DMS53 treated with DMSO at 0.1 percent for 48 hours (cell line): ENCODE data around the gene TRMU.

Source experiments
- DNase-seq: peaks from one replicate; lab custom pipeline; 2025; ENCODE audit not compliant: unreplicated experiment; lab: John Stamatoyannopoulos, UW

TRMU gene

DNA sequence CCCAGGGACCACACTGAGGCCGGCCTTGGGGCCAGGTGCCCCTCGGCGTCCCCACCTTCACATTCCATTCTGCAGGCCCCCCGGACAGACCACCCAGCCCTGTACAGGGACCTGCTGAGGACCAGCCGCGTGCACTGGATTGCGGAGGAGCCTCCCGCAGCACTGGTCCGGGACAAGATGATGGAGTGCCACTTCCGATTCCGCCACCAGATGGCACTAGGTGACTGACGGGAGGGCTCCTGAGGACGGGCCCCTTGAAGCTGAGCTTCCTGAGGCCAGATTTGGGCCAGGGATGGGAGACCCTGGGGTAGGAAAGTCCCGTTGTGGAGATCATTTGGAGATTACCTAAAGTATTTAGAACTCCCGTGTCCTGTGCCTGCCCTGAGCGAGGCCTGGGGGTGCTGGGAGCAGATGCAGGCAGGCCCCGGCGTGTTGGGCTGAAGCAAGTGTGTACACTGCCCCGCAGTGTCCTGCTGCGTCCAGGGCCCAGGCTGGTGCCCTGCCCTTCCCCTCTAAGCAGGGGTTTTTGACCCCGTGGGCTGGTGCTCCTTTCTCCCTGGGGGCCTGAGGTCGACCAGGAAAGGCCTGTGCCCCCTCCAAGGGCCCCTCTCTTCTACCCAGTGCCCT, 20.0 kb downstream of the TRMU start:
- DNase-seq, result peak; percentile 21

DNA sequence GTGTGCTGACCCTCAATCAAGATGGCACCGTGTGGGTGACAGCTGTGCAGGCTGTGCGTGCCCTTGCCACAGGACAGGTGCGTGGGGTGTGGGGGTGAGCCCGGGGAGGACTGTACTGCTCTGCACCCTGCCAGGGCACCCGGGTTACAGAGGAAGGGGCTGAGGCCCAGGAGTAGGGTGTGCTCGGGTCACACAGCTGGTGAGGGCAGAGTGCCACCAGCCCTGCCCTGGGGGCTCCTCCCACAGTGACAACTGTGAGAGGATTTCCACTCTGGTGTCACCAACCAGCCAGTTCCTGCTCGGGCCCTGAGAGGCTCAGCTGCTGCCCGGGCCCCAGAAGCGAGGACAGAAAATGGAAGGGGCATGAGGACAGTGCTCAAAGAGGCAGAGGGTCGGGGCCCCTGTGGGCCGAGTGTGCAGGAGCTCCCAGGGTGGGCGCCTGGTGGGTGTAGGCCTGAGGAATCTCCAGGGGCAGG, 20.5 kb downstream of the TRMU start:
- peak; percentile 18 for DNase-seq

DNA sequence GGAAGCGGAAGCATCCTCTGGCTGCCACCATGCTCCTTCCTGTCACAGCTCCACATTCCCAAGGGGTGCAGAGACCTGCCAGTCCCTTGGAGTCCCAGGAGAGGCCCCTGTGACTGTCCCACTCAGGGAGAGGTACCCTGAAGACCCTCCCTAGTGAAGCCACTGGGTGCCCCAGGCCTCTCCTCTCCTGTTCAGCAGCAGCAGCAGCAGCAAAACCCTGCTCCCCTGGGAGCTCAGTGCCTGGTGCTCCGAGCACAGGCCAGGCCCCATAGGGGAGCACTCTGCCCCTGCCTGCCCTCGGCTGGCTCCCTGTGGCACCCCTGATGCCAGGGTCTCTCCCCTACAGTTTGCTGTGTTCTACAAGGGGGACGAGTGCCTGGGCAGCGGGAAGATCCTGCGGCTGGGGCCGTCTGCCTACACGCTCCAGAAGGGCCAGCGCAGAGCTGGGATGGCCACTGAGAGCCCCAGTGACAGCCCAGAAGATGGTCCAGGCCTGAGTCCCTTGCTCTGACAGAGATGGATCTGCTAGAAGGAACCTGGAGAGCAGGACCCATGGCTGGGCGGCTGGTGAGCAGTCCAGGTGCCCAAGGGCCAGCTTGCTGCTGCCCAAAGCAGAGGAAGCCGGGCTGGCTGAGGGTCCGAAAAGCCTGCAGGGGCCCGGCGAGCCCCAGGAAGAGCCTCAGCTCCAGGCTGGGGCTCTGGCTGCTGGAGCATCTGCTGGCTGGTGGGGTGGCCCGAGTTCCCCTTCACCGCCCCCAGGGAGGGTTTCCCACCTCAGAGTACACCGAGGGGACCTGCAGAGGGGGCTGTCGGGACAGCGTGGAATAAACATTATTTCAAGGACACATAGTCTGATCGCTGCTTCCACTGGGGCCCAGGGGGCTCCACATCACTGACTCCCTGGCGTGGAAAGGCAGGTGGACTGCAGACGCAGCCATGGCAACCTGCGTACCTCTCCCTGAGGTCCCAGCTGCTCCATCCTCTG, 21.3 kb downstream of the TRMU start:
- no peak for DNase-seq

DNA sequence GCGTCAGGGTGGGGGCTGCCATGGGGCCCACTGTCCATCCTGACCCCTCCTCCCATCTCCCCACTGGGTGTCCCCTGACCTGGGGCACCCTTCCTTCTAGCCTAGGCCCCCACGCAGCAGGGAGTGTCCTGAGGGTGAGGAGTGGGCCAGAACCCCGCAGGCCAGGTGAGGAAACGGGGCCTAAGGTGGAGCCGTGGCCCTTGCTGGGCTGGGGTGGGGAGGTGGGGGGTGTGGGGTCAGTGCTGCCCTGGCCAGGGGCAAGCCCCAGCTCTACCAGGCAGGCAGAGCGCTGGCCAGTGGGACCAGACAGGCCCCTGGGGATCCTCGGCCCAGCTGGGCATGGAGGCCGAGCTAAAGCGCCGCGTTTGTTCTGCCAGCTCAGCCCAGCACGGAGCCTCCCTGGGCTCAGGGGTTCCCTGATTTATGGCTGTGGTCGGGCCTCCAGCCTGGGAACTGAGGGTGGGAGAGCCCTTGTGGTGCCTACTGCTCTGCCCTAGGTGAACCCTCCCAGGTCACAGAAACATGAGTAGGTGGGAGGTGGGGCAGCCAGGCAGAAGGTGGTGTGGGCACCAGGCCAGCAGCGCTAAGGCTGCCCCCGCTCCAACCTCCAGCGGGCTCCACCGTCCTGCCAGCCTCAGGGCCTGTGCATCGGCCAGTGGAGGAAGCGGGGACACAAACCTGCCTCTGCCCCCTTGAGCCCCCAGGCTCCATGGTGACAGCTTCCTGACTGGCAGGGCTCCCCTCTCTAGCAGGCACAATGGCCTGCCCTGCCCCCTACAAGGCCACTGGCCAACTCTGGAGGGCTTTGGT, 22.4 kb downstream of the TRMU start:
- no peak for DNase-seq

DNA sequence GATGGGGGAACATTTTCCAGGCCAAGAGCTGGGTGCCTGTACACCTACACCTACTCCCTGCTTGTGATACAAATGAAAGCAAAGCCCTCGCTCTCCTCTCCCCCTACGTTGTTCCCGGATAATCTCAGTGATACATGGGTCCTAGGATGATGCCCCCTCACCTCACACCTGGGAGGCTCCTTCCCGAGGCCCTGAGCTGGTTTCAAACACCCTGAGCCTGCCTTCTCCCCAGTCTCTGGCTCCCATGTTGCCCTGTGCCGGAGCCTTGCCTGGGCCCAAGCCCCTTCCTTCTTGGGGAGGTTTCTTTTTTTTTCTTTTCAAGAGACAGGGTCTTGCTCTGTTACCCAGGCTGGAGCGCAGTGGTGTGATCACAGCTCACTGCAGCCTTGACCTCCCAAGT, 23.3 kb downstream of the TRMU start:
- DNase-seq, result no peak

DNA sequence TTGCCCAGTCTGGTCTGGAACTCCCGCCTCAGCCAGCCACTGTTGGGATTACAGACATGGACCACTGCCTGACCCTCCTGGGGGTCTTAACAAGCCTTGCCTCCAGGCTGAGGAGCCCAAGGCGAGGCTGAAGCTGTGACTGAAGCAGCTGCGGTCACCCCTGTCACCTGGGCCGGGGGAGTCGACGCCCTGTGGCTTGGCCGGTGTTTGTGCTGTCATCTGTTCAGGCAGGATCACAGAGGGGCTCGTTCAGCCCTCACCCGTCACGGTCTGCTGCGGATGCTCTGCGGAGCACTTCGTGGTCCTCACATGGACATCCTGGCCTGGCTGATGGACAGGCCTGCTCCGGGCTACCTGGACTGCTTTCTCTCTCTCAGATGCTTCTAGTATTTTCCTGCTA, 23.8 kb downstream of the TRMU start:
- DNase-seq, result no peak

DNA sequence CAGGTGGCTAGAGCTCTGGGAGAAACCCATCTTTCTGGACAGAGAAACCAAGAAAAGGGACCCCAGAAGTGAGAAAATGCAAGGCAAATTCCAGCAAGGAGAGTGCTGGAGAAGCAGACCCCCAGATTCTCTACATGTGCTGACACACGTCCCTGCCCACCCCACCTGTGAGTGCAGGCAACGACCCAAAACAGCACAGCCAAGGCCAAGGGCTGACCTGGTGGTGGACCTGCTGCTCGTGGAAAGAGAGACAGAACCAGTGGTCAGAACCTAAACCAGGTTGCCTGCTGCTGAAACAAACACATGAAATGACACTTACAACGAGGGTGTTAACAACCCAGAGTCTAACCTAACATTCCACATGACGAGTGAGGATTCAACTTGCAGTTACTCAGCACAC, 24.6 kb downstream of the TRMU start:
- no peak for DNase-seq

DNA sequence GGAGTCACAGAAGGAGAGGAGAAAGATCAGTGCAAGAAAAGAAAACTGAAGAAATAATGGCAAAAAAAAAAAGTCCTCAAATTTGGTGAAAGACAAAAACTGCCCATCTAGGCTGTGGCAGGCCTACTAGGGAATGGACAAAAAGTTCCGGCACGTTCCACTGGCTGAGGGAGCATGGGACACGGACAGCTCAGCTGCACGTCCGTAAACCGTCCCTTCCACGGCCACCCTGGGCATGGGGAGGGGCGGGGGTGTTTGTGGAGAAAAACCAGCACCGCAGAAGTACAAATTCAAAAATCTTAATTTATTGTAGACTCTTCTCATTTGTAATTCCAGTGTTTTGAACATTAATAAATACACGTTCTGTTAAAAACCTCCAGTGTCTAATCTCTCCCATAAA, 25.4 kb downstream of the TRMU start:
- no peak for DNase-seq

DNA sequence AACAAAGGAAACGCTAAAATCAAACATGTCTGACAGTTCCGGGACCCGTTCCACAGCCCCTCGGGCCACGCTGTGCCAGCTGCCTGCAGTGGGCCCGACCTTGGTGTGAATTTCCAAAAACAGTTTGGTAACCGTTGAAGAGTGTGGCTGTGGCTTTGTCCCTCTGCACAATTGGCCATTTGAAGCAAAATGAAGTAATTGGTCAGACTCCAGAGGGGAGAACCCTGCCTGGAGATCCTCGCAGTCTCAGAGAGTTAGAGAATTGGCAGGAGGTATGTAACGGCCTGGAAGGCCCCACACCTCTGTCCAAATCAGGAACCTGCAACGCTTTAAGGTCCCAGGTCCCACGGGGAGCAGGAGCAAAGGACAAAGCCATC, 26.3 kb downstream of the TRMU start:
- no peak for DNase-seq

DNA sequence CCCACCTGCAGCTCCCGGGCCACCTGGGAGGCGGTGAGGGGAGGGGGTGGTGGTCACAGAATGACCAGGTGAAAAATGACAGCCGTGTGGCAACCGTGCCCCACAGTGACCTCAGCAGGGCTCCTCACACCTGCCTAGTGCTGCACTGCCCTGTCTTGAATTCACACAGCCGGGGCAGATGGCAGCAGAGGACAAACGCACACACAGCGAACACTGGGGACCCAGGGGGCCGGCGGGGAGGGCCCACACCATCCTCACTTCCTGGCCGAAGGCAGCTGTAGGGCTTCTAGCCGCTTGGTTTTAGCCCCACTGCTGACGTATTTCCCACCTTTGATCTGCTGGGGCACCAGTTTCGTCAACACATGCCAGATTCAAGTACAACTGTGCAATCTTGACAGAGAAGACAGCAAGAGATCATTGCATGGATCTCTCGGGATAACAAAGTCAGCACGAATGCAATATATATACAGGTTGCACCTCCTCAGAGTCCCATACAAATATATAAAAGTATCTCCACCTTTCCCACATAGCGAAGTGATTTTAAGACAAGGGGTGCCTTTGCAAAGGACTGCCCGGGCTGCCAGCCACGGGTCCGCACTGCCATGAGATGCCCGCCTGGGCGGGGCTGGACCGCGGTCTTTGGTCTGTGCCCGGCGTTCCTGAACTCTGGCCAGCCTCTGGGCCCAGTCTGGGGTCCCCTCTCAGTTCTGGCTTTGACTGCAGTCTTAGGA, 26.9 kb downstream of the TRMU start:
- peak; percentile 90 for DNase-seq

DNA sequence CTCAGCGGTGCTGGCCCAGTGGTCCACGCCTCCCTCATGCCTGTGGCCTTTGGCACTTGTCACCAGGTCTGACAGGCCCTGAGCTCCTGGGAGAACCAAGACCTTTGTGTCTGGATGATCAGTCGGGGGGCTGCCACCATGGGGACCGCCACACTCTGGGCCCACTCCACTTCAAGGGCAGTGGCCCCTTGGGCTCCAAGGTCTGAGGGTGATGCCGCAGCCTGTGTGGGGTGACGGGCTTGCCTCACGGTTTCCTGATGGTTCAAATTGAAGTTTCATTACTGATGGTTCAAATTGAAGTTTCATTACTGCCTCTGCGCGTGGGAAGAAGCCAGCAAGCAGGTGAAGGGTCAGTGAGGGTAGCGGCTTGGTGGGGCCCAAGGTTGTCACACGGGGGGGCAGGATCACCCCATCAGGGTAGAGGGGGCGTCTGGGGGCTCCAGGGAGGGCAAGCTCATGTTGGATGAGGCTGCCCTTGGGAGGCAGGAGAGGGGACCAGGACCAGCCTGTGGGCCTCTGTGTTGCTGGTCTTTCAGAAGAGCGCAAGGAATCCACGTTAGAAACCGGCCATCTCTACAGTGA, 27.5 kb downstream of the TRMU start:
- no peak for DNase-seq

DNA sequence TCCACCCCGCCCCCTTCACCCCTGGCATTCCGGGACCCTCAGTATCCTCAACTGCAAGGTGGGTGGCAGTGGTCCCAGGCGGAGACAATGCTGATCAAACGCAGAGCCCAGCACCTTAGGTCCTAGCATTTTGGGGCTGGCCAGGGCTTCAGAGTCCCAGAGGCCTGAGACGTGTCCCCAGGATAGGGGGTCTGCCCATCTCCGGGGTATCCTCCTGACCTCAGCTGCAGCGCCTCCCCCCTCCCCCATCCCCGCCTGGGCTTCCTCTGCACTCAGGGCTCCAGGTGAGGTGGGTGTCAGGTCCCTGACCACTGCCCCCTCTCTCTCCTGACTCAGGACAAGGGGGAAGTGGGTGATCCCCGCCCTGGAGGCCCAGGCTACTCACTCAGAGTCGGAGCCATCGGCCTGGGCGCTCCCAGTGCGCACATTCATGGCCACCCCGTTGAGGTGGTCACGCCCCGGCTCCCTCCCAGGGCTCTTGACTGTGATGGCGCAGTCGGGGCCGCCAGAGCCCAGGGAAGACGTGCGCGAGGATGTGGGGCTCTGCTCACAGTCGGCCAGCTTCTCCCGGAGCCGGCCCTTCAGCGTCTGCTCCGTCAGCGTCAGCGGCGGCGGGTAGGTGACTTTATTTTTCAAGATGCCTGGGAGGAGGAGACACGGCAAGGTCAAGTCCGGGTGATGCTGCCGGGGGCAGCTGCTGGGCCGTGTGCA, 28.3 kb downstream of the TRMU start:
- no peak for DNase-seq

DNA sequence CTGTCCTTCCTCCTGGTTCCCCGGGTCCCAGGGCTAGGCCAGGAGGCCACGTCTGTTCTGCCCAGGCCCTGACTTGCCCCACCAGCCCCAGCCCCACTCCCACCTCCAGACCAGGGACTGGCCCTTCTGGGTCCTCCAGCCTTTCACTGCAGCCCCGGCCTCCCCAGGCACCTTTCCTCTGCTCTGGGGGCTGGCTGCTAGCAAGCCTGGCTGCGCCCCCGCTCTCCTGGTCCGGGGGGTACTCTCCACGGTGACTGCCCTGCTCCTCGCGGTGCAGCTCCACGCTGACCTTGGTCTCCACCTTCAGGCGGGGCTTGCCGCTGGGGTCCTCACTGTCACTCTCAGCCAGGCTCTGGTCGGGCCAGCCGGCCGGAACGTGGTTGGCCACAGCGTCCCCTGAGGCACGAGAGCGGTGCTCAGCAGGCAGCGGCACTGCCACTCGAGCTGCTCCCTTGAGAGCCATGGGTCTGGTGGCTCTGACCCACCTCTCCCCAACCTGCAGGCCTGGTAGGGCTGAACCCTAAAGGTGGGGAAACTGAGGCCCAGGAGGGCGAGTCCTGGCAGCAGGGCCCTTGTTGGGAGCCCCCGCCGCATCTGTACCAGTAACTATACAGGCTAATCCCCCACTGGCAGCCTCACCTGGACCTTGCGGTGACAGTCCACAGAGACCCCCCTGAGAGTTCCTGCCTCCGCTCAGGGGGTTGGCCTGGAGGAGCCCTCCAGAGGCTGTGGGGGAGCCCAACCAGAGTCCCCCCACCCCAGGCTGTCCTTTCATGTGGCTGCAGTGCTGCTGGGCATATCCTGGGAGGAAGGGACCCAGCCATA, 29.0 kb downstream of the TRMU start:
- DNase-seq, result no peak

DNA sequence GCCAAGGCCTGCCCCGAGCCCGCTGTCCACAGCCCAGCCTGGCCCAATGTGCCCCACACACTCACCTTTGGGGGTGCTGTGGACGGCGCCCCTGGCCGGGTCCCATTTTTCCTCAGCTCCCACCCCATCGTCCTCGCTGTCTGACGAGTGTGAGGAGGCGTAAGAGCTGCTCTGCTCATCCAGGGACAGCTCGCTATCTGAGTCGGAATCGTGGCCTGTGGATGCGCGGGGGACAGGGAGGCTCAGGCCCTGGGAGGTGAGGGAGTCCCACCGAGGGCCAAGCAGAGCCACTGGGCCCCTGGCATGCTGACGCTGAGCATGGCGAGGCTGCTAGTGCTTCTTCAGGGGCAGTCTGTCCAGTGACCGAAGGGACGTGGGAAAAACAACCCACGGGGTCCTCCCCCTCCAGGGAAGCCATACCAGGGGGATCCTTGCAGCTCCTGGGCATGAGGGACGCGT, 29.7 kb downstream of the TRMU start:
- DNase-seq, result no peak

DNA sequence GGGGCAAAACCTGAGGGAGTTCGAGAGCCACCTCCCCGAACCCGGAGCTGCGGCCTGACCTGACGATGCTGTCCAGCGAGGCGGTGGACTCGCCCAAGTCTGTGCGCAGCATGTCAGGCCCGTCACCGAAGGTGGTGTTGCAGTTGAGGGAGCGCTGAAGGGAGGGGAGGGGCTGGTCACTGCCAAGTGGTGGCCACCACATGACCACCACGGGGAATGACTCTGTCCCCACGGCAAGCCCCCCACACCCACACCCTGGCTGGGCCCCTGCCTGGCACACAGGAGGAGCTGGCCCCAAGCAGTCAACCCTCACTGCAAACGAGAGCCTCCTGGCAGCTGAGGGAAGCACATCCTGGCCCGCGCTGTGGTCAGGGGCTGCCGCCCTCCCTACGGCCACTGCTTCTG, 30.8 kb downstream of the TRMU start:
- DNase-seq, result no peak

DNA sequence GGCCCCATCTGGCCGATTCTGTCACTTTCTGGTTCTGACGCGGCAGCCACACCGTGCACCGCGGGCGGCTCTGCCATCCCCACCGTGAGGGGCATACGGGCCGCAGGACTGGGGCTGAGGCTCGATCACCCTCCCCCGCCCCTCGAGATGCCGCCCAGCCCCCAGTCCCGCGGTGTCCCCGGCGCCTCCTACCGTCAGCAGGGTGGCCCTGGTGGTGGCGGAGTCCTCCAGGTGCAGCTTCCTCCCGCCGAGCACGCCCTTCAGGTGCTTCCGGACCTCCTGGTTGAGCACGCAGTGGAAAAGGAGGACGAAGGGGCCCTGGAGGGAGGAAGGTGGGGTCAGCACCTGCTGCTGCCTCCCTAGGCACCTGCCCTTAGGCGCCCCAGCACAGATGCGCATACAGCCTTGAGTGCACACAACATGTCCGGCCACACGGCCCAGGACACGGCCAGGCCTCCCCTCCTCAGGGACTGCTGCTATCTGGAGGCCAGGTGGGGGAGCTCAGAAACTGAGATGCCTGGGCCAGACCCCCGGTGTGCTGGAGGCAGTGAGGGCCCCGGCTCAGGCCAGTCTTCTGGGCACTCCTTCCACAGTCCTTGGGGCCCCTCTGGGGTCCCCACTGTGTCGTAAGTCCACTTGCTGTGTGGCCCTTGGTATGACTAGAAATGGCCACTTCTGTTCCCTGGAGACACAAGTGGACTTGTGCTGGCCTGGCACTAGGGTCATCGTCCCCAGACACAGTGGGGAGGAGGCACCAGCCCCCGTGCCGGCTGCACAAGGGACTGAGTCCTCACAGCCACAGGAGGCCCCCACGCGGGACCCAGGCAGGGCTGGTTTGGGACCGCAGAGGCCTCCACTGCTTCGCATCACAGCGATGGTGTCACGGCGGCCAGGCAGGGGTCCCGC, 31.5 kb downstream of the TRMU start:
- DNase-seq, result peak; percentile 88

DNA sequence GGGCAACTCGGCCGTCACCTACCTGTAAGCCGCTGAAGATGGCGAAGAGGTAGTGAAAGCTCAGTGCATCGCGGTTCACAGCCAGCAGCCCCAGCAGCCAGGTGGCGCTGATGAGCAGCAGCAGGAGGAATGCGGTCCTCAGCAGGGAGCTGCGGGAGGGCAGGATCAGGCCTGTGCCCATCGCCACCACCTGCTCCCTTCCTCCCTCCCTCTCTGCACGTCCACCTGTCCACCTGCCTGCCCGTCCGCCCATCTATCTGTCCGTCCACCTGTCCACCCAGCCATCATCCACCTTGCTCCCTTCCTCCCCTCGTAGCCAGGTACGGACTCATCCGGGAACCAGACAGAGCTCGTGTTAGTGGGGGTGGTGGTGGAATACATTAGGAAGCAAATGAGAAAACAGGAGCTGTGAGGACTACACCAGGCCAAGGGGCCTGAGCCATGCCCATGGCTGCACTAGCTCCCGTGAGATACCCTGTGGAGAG, 32.2 kb downstream of the TRMU start:
- peak; percentile 86 for DNase-seq

DNA sequence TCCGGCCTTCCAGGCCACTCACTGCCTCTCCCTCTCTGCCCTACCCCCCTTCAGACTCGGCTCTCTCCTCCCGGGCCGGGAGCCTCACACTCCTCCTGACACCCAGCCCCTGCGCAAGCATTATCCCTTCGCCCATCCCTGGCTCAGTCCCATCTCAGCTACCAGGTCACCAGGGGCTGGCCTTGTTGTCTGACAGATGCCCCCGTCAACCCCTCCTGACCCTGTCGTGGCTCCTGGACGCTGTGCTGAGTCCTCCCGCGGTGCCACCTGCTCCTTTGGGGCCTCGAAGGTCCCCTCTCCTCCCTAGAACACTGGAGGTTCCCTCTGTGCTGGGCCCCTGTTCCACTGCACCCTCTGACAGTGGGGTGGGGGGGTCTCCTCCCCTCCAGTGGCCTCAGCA, 32.9 kb downstream of the TRMU start:
- no peak for DNase-seq
